ENCODE measurements around the gene ARID4B.

DNA sequence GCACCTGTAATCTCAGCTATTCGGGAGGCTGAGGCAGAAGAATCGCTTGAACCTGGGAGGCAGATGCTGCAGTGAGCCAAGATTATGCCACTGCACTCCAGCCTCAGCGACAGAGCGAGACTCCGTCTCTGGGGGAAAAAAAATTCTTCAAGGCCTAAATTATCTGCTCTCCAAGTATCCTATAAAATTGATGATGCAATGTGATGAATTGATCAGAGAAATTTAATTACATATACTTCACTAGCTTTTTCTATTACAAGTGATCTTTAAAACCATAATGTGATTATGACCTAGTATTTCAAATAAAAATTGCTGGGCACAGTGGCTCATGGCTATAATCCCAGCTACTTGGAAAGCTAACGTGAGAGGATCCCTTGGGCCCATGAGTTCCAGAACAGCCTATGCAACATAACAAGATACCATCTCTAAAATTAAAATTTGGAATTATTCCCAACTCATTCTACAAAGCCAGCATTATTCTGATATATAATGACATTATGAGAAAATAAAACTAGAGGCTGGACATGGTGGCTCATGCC, 43.7 kb downstream of the ARID4B start:
- TF ChIP-seq, protein P1, sequence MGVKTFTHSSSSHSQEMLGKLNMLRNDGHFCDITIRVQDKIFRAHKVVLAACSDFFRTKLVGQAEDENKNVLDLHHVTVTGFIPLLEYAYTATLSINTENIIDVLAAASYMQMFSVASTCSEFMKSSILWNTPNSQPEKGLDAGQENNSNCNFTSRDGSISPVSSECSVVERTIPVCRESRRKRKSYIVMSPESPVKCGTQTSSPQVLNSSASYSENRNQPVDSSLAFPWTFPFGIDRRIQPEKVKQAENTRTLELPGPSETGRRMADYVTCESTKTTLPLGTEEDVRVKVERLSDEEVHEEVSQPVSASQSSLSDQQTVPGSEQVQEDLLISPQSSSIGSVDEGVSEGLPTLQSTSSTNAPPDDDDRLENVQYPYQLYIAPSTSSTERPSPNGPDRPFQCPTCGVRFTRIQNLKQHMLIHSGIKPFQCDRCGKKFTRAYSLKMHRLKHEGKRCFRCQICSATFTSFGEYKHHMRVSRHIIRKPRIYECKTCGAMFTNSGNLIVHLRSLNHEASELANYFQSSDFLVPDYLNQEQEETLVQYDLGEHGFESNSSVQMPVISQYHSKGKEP (tag by site-specific recombination; IDR thresholded peaks at IDR 0.05) = no peak
- TF ChIP-seq ZNF24 (tag by site-specific recombination; IDR thresholded peaks at IDR 0.05) (no peak), ZNF335 (tag by site-specific recombination; conservative IDR thresholded peaks at IDR 0.05) (no peak), TCF7L2 (IDR thresholded peaks at IDR 0.05; ENCODE audit: borderline replicate concordance, low read depth, low read length) (no peak), ZNF707 (tag by site-specific recombination; IDR thresholded peaks at IDR 0.05) (no peak), REPIN1 (tag by site-specific recombination; IDR thresholded peaks at IDR 0.05; ENCODE audit: low read depth) (no peak), MYNN (tag by site-specific recombination; IDR thresholded peaks at IDR 0.05; ENCODE audit: borderline replicate concordance) (no peak)
- TF ChIP-seq, protein P2, sequence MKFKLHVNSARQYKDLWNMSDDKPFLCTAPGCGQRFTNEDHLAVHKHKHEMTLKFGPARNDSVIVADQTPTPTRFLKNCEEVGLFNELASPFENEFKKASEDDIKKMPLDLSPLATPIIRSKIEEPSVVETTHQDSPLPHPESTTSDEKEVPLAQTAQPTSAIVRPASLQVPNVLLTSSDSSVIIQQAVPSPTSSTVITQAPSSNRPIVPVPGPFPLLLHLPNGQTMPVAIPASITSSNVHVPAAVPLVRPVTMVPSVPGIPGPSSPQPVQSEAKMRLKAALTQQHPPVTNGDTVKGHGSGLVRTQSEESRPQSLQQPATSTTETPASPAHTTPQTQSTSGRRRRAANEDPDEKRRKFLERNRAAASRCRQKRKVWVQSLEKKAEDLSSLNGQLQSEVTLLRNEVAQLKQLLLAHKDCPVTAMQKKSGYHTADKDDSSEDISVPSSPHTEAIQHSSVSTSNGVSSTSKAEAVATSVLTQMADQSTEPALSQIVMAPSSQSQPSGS (tag by site-specific recombination; IDR thresholded peaks at IDR 0.05; ENCODE audit: low read depth) = no peak
- TF ChIP-seq, protein P3, sequence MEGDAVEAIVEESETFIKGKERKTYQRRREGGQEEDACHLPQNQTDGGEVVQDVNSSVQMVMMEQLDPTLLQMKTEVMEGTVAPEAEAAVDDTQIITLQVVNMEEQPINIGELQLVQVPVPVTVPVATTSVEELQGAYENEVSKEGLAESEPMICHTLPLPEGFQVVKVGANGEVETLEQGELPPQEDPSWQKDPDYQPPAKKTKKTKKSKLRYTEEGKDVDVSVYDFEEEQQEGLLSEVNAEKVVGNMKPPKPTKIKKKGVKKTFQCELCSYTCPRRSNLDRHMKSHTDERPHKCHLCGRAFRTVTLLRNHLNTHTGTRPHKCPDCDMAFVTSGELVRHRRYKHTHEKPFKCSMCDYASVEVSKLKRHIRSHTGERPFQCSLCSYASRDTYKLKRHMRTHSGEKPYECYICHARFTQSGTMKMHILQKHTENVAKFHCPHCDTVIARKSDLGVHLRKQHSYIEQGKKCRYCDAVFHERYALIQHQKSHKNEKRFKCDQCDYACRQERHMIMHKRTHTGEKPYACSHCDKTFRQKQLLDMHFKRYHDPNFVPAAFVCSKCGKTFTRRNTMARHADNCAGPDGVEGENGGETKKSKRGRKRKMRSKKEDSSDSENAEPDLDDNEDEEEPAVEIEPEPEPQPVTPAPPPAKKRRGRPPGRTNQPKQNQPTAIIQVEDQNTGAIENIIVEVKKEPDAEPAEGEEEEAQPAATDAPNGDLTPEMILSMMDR (tag by site-specific recombination; IDR thresholded peaks at IDR 0.05) = no peak
